SK-N-SH (cell line): ENCODE measurements around the gene WWC2. TPM values are rescaled to one million over a fixed set of nuclear protein-coding genes. Genes with fewer than 3 reads are reported as not detected.

Experiments
- CTCF ChIA-PET: fragments of 300-600, 350-600 bp; formaldehyde crosslinking; extraction: SDS; loops from one replicate; lab custom pipeline; 2021; lab: Yijun Ruan, JAX
- POLR2A ChIA-PET: fragments of 350-600 bp; sonication (Branson Sonifier 250); formaldehyde crosslinking; extraction: SDS; loops from one replicate; lab custom pipeline; 2020; ENCODE audit warnings: antibody characterized with exemption, inconsistent platforms; lab: Yijun Ruan, JAX
- DNase-seq: peaks from one replicate; pipeline ENCODE4 v3.0.0; 2012
- H2AFZ ChIP-seq: fragments of 200-600 bp; sonication (generic); 2 replicates; pipeline ENCODE4 v1.8.1; 2016; ENCODE audit warnings: antibody characterized with exemption, mild to moderate bottlenecking, low read depth
- H3F3A ChIP-seq: fragments of 200-600 bp; sonication (generic); replicated peaks from 2 replicates; pipeline ENCODE3; 2016; ENCODE audit warnings: antibody characterized with exemption, mild to moderate bottlenecking; ENCODE audit not compliant: insufficient read depth
- H3K27ac ChIP-seq, 2 experiments: fragments of 200-500 bp in 1 of 2; fragments of 200-600 bp in 1 of 2; sonication (Bioruptor generic) in 1 of 2; sonication (generic), shearing (Covaris generic) in 1 of 2; 2 replicates each; pipeline versions ENCODE4 v1.5.1 to v1.6.1; 2014 to 2016; ENCODE audit warnings: low read depth in 2 of 2, inconsistent platforms in 1 of 2, low read length in 1 of 2, mild to moderate bottlenecking in 1 of 2, mixed read lengths in 1 of 2
- H3K27me3 ChIP-seq: fragments of 200-600 bp; sonication (generic), shearing (Covaris generic); 2 replicates; pipeline ENCODE4 v1.6.1; 2016; ENCODE audit warnings: mixed run types; ENCODE audit not compliant: insufficient read depth
- H3K36me3 ChIP-seq, 2 experiments: fragments of 200-500 bp in 1 of 2; fragments of 200-600 bp in 1 of 2; sonication (Bioruptor generic) in 1 of 2; sonication (generic) in 1 of 2; replicated peaks in 1 of 2; 2 replicates each; pipeline versions ENCODE3 to v1.5.1; 2014 to 2016; ENCODE audit warnings: low read length in 1 of 2, mild to moderate bottlenecking in 1 of 2; ENCODE audit not compliant: insufficient read depth in 2 of 2, control insufficient read depth in 1 of 2
- H3K4me1 ChIP-seq, 2 experiments: fragments of 200-500 bp in 1 of 2; fragments of 200-600 bp in 1 of 2; sonication (Bioruptor generic) in 1 of 2; sonication (generic), shearing (Covaris generic) in 1 of 2; 2 replicates each; pipeline versions ENCODE4 v1.5.1 to v1.6.1; 2014 to 2016; ENCODE audit warnings: low read depth in 1 of 2, low read length in 1 of 2, mixed run types in 1 of 2; ENCODE audit not compliant: insufficient read depth in 2 of 2, control insufficient read depth in 1 of 2
- H3K4me2 ChIP-seq: fragments of 200-600 bp; sonication (generic), shearing (Covaris generic); 2 replicates; pipeline ENCODE4 v1.6.1; 2017; ENCODE audit warnings: mixed run types
- H3K4me3 ChIP-seq, 2 experiments: fragments of 200-500 bp in 1 of 2; fragments of 200-600 bp in 1 of 2; sonication (Bioruptor generic) in 1 of 2; sonication (generic), shearing (Covaris generic) in 1 of 2; 2 replicates each; pipeline versions ENCODE4 v1.5.1 to v1.8.1; 2014 to 2016; ENCODE audit warnings: low read depth in 2 of 2, inconsistent platforms in 1 of 2, low read length in 1 of 2, mild to moderate bottlenecking in 1 of 2, mixed read lengths in 1 of 2, moderate library complexity in 1 of 2
- H3K79me2 ChIP-seq: fragments of 200-600 bp; sonication (generic); 2 replicates; pipeline ENCODE4 v1.8.1; 2017; ENCODE audit warnings: mild to moderate bottlenecking; ENCODE audit not compliant: insufficient read depth
- H3K9ac ChIP-seq: fragments of 200-600 bp; sonication (generic); 2 replicates; pipeline ENCODE4 v1.6.1; 2017; ENCODE audit warnings: mixed run types
- H3K9me2 ChIP-seq: fragments of 200-600 bp; sonication (generic); 2 replicates; pipeline ENCODE4 v1.6.1; 2017; ENCODE audit warnings: mixed run types
- H3K9me3 ChIP-seq: fragments of 200-600 bp; sonication (generic); 2 replicates; pipeline ENCODE4 v1.6.1; 2017; ENCODE audit warnings: mixed run types, mild to moderate bottlenecking, moderate library complexity
- H4K20me1 ChIP-seq: fragments of 200-600 bp; sonication (generic); 2 replicates; pipeline ENCODE4 v1.6.1; 2017; ENCODE audit warnings: mild to moderate bottlenecking, mixed run types; ENCODE audit not compliant: insufficient read depth
- CHD2 ChIP-seq: fragments of 150-350 bp; IDR thresholded peaks from 2 replicates; pipeline ENCODE4 v1.6.1; 2018; ENCODE audit warnings: low read length; ENCODE audit not compliant: partially characterized antibody
- EP300 ChIP-seq, 2 experiments: IDR thresholded peaks; 2 replicates each; pipeline versions ENCODE4 v1.4.0 to v1.6.1; 2012; ENCODE audit warnings: borderline replicate concordance in 1 of 2, low read depth in 1 of 2, low read length in 1 of 2
- FOSL2 ChIP-seq: IDR thresholded peaks from 2 replicates; pipeline ENCODE4 v1.4.0; 2012; ENCODE audit warnings: low read depth, mild to moderate bottlenecking, moderate library complexity, borderline replicate concordance
- FOXM1 ChIP-seq: IDR thresholded peaks from 2 replicates; pipeline ENCODE4 v1.4.0; 2012; ENCODE audit warnings: low read depth, mild to moderate bottlenecking
- GABPA ChIP-seq: IDR thresholded peaks from 2 replicates; pipeline ENCODE4 v1.4.0; 2012; ENCODE audit warnings: low read depth, mild to moderate bottlenecking
- NFIC ChIP-seq: IDR thresholded peaks from 2 replicates; pipeline ENCODE4 v1.4.0; 2012; ENCODE audit warnings: borderline replicate concordance
- NRF1 ChIP-seq: IDR thresholded peaks from 2 replicates; pipeline ENCODE4 v1.6.1; 2012; ENCODE audit warnings: low read depth, mild to moderate bottlenecking, low read length
- POLR2AphosphoS5 ChIP-seq: IDR thresholded peaks from 2 replicates; pipeline ENCODE4 v1.6.1; 2012; ENCODE audit warnings: low read depth, low read length
- RAD21 ChIP-seq: IDR thresholded peaks from 2 replicates; pipeline ENCODE4 v1.6.1; 2012; ENCODE audit warnings: mild to moderate bottlenecking, low read length
- RCOR1 ChIP-seq: fragments of 150-350 bp; IDR thresholded peaks from 2 replicates; pipeline ENCODE4 v1.6.1; 2017; ENCODE audit warnings: antibody characterized with exemption, low read length
- RFX5 ChIP-seq: IDR thresholded peaks from 2 replicates; pipeline ENCODE4 v1.6.1; 2012; ENCODE audit warnings: mild to moderate bottlenecking, improper control_type of control experiment, low read length
- TAF1 ChIP-seq: IDR thresholded peaks from 2 replicates; pipeline ENCODE4 v1.6.1; 2012; ENCODE audit warnings: low read depth, mild to moderate bottlenecking, low read length, moderate library complexity, borderline replicate concordance
- USF1 ChIP-seq: IDR thresholded peaks from 2 replicates; pipeline ENCODE4 v1.4.0; 2012; ENCODE audit warnings: low read depth, borderline replicate concordance
- USF2 ChIP-seq: fragments of 150-350 bp; IDR thresholded peaks from 2 replicates; pipeline ENCODE4 v1.6.1; 2017; ENCODE audit warnings: antibody characterized with exemption, low read length, low read depth, borderline replicate concordance
- YY1 ChIP-seq: IDR thresholded peaks from 2 replicates; pipeline ENCODE4 v1.4.0; 2012; ENCODE audit warnings: low read depth, mild to moderate bottlenecking
- ZBTB33 ChIP-seq: IDR thresholded peaks from 2 replicates; pipeline ENCODE4 v1.4.0; 2012; ENCODE audit warnings: low read depth, borderline replicate concordance
- WGBS: methylation state at CpG from one replicate; pipeline ENCODE4 v1.1.6; 2017; ENCODE audit warnings: low lambda C conversion rate; 5-methylcytosine and 5-hydroxymethylcytosine counted together
- polyA plus RNA-seq, 3 experiments: library from polyadenylated mRNA; depleted of rRNA; stranded (reverse); fragments of >200 nt; gene quantifications; 2 replicates each; pipeline ENCODE4 v1.2.3, GENCODE V29; 2012
- TF ChIP-seq, protein P1 (sequence below): fragments of 200-600 bp; sonication (generic); IDR thresholded peaks from 2 replicates; pipeline ENCODE4 v1.6.1; 2017; ENCODE audit warnings: antibody characterized with exemption, mild to moderate bottlenecking, moderate library complexity
- TF ChIP-seq, protein P2 (sequence below): fragments of 150-350 bp; IDR thresholded peaks from 2 replicates; pipeline ENCODE4 v1.6.1; 2016; ENCODE audit warnings: mild to moderate bottlenecking, low read depth, low read length
- TF ChIP-seq, protein P3 (sequence below): IDR thresholded peaks from 2 replicates; pipeline ENCODE4; 2012

WWC2 gene
- polyA plus RNA-seq, 1 of the 3 experiments (the other 2 are of a cell fraction): 18.4 TPM

GRCh38 chr4:183095199-183095512, 3.9 kb upstream of the WWC2 start:
- H4K20me1 ChIP-seq: no peaks in the 10 kb centered on the region; the same call in 1 of the 2 replicates
- H3K4me2 ChIP-seq: no peak overlapping the region
- no peak overlapping the region for H3K4me3 ChIP-seq
- TF ChIP-seq, protein P1, sequence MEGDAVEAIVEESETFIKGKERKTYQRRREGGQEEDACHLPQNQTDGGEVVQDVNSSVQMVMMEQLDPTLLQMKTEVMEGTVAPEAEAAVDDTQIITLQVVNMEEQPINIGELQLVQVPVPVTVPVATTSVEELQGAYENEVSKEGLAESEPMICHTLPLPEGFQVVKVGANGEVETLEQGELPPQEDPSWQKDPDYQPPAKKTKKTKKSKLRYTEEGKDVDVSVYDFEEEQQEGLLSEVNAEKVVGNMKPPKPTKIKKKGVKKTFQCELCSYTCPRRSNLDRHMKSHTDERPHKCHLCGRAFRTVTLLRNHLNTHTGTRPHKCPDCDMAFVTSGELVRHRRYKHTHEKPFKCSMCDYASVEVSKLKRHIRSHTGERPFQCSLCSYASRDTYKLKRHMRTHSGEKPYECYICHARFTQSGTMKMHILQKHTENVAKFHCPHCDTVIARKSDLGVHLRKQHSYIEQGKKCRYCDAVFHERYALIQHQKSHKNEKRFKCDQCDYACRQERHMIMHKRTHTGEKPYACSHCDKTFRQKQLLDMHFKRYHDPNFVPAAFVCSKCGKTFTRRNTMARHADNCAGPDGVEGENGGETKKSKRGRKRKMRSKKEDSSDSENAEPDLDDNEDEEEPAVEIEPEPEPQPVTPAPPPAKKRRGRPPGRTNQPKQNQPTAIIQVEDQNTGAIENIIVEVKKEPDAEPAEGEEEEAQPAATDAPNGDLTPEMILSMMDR: no peak
- TF ChIP-seq NFIC: no peak
- TF ChIP-seq EP300 (IDR thresholded peaks at IDR 0.05; ENCODE audit: borderline replicate concordance in 1 of 2, low read depth in 1 of 2, low read length in 1 of 2): no peak
- TF ChIP-seq, protein P2, sequence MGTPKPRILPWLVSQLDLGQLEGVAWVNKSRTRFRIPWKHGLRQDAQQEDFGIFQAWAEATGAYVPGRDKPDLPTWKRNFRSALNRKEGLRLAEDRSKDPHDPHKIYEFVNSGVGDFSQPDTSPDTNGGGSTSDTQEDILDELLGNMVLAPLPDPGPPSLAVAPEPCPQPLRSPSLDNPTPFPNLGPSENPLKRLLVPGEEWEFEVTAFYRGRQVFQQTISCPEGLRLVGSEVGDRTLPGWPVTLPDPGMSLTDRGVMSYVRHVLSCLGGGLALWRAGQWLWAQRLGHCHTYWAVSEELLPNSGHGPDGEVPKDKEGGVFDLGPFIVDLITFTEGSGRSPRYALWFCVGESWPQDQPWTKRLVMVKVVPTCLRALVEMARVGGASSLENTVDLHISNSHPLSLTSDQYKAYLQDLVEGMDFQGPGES: no peak
- TF ChIP-seq POLR2AphosphoS5: no peak
- TF ChIP-seq RFX5: no peak
- TF ChIP-seq YY1: no peak
- no peak for TF ChIP-seq RAD21
- no peak for TF ChIP-seq USF1
- no peak for TF ChIP-seq CHD2
- TF ChIP-seq USF2: no peak
- TF ChIP-seq GABPA: no peak
- no peak for TF ChIP-seq ZBTB33
- TF ChIP-seq RCOR1: no peak
- TF ChIP-seq FOSL2: no peak
- no peak for TF ChIP-seq FOXM1
- TF ChIP-seq TAF1: no peak
- TF ChIP-seq, protein P3, sequence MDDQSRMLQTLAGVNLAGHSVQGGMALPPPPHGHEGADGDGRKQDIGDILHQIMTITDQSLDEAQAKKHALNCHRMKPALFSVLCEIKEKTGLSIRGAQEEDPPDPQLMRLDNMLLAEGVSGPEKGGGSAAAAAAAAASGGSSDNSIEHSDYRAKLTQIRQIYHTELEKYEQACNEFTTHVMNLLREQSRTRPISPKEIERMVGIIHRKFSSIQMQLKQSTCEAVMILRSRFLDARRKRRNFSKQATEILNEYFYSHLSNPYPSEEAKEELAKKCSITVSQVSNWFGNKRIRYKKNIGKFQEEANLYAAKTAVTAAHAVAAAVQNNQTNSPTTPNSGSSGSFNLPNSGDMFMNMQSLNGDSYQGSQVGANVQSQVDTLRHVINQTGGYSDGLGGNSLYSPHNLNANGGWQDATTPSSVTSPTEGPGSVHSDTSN: no peak
- no peak for TF ChIP-seq NRF1
- H3K9me3 ChIP-seq: no peaks in the 10 kb centered on the region
- no peak overlapping the region for H3K9ac ChIP-seq
- no peak for DNase-seq
- H3K36me3 ChIP-seq: no peaks in the 10 kb centered on the region
- peaks cover 0 to 20% of the 10 kb centered on the region in 2 experiments; a peak in 2 of 4 replicates for H3K4me1 ChIP-seq
- ChIA-PET POLR2A (no interaction called here), CTCF (interaction anchor here (1.3 to 4.2 kb wide), 2 partner anchors 22 to 162 kb away, joined by 3 to 15 read pairs; no protein-coding TSS in a partner anchor)
- no peak overlapping the region for H3K27ac ChIP-seq
- H3K79me2 ChIP-seq: peaks cover 10% of the 10 kb centered on the region
- 86% methylated on average over 1 of the region's 1 CpG for WGBS
- H3K9me2 ChIP-seq: no peaks in the 10 kb centered on the region
- H2AFZ ChIP-seq: no peak overlapping the region
- no peaks in the 10 kb centered on the region for H3K27me3 ChIP-seq
- peaks cover 9% of the 10 kb centered on the region for H3F3A ChIP-seq
